Measurements from ENCODE around the gene DENND5A. TPM values are rescaled to one million over a fixed set of nuclear protein-coding genes. Genes with fewer than 3 reads are reported as not detected.
"Not testable (repeated sequence)": the region's sequence is repeated elsewhere in the genome, so short reads cannot be mapped to it uniquely, and the experiment has no call there.

DENND5A gene
- total RNA-seq, 2 experiments from 2014 or later = 4.0 to 10.5 TPM

GRCh38 chr11:9170450-9170849, 94.7 kb downstream of the DENND5A start:
- POLR2A ChIA-PET = interaction anchor here (0.6 to 1.3 kb wide), 4 partner anchors 15 to 340 kb away, joined by 3 to 5 read pairs (median 4); no protein-coding TSS in a partner anchor

DNA sequence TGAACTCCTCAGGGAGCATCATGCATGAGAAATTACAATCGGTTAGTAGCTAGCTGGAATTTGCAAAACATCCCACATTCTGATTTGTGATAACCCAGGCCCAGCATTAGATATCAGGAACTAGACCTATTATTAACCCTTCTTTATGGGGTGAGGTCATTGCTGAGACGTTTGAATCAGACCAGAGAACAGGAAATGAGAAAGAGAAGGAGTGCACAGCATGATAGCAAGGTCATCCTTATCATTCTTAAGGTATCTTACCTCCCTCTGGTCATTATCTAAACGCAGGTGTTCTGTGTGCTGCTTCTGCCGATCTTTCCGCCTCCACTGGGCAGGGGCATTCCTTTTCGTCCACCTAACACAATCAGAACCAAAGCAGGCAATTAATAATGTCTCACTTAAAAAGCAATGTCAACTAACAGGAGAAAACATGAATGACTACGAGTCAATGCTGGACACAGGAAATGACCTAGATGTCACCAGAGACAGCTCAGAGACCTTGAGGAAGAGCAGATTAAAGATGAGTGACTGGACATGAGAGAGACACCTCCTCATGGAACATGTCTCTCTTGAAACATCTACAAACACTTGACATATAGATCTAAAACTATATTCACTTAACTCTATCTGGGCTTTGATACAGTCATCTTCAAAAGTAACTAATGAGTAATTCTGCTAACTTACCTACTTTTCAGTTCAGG, 95.4 kb downstream of the DENND5A start:
- no peaks in the 10 kb centered on the region for H4K20me1 ChIP-seq (ENCODE audit: insufficient read depth, low read length)
- no peaks in the 10 kb centered on the region for H3K36me3 ChIP-seq (ENCODE audit: insufficient read depth, low read length)
- H3K4me2 ChIP-seq (ENCODE audit: low read length) = no peak overlapping the region
- intact Hi-C loops (cut with micrococcal nuclease; ENCODE audit: unreplicated experiment) = loop anchor here (5.0 kb wide), 1 partner anchor 93 kb away; no protein-coding TSS in a partner anchor
- CTCF ChIA-PET (ENCODE audit: unreplicated experiment) = interaction anchor here (1.0 kb wide), 1 partner anchor 32 kb away, joined by 3 read pairs; no protein-coding TSS in a partner anchor
- no peak overlapping the region for H3K27ac ChIP-seq (ENCODE audit: low read depth, low read length, poor library complexity, severe bottlenecking)
- TF ChIP-seq, protein P1, sequence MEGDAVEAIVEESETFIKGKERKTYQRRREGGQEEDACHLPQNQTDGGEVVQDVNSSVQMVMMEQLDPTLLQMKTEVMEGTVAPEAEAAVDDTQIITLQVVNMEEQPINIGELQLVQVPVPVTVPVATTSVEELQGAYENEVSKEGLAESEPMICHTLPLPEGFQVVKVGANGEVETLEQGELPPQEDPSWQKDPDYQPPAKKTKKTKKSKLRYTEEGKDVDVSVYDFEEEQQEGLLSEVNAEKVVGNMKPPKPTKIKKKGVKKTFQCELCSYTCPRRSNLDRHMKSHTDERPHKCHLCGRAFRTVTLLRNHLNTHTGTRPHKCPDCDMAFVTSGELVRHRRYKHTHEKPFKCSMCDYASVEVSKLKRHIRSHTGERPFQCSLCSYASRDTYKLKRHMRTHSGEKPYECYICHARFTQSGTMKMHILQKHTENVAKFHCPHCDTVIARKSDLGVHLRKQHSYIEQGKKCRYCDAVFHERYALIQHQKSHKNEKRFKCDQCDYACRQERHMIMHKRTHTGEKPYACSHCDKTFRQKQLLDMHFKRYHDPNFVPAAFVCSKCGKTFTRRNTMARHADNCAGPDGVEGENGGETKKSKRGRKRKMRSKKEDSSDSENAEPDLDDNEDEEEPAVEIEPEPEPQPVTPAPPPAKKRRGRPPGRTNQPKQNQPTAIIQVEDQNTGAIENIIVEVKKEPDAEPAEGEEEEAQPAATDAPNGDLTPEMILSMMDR (conservative IDR thresholded peaks at IDR 0.05; ENCODE audit: low read length) = no peak
- TF ChIP-seq EZH2phosphoT487 (IDR thresholded peaks at IDR 0.05; ENCODE audit: borderline replicate concordance, low read depth, low read length) = no peak
- H3K79me2 ChIP-seq (ENCODE audit: insufficient read depth, low read depth, low read length) = no peaks in the 10 kb centered on the region
- BruUV-seq (replicated peaks) = no TSS peak
- DNase-seq (ENCODE audit: low spot score) = no peak
- H3K9me3 ChIP-seq (ENCODE audit: low read length) = no peaks in the 10 kb centered on the region
- POLR2A ChIA-PET = interaction anchor here (1.1 to 1.3 kb wide), 2 partner anchors 16 to 215 kb away, joined by 3 to 4 read pairs; partner anchors contain the start of gene IPO7
- H3K9me2 ChIP-seq (ENCODE audit: insufficient read depth, low read length) = no peaks in the 10 kb centered on the region
- H3K4me1 ChIP-seq (ENCODE audit: insufficient read depth, low read length, poor library complexity, severe bottlenecking) = no peaks in the 10 kb centered on the region
- H2AFZ ChIP-seq (ENCODE audit: low read length) = no peak overlapping the region
- H3K4me3 ChIP-seq (ENCODE audit: low read depth, low read length, poor library complexity, severe bottlenecking) = no peak overlapping the region

More at GRCh38 chr11:9170450-9170849, 94.7 kb downstream of the DENND5A start:
- Histone ChIP-seq H3K9me2 (ENCODE audit: insufficient read depth, low read length) (no peaks in the 10 kb centered on the region), H4K20me1 (ENCODE audit: insufficient read depth, low read length) (no peaks in the 10 kb centered on the region), H3K4me1 (ENCODE audit: insufficient read depth, low read length, poor library complexity, severe bottlenecking) (no peaks in the 10 kb centered on the region), H3K4me2 (ENCODE audit: low read length) (no peak overlapping the region), H3K36me3 (ENCODE audit: insufficient read depth, low read length) (no peaks in the 10 kb centered on the region), H3K27ac (ENCODE audit: low read depth, low read length, poor library complexity, severe bottlenecking) (no peak overlapping the region), H3K4me3 (ENCODE audit: low read depth, low read length, poor library complexity, severe bottlenecking) (no peak overlapping the region), H3K79me2 (ENCODE audit: insufficient read depth, low read depth, low read length) (no peaks in the 10 kb centered on the region), H2AFZ (ENCODE audit: low read length) (no peak overlapping the region), H3K9me3 (ENCODE audit: low read length) (no peaks in the 10 kb centered on the region)
- intact Hi-C loops (cut with micrococcal nuclease; ENCODE audit: unreplicated experiment) = no loop called here
- DNase-seq (ENCODE audit: low spot score) = no peak
- CTCF ChIA-PET (ENCODE audit: unreplicated experiment) = interaction anchor here (1.0 kb wide), 1 partner anchor 33 kb away, joined by 3 read pairs; no protein-coding TSS in a partner anchor
- no TSS peak for BruUV-seq (replicated peaks)
- TF ChIP-seq EZH2phosphoT487 (IDR thresholded peaks at IDR 0.05; ENCODE audit: borderline replicate concordance, low read depth, low read length) = no peak
- TF ChIP-seq, protein P1 (conservative IDR thresholded peaks at IDR 0.05; ENCODE audit: low read length) = no peak

DNA sequence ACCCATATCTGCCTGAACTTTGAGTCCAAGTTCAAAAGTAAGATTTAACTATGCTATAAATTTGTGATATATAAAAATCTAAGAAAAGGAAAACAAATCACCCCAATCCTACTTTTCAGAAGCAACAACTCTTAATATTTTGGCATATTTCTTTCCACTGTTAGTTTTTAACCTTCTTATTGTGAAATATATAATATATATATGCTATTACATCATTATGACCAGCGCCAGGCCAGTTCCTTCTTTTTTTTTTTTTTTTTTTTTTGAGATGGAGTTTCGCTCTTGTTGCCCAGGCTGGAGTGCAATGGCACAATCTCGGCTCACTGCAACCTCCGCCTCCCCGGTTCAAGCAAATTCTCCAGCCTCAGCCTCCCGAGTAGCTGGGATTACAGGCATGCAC, 103.2 kb downstream of the DENND5A start:
- H3K36me3 ChIP-seq (ENCODE audit: insufficient read depth, low read length); H2AFZ ChIP-seq (ENCODE audit: low read length); H3K4me3 ChIP-seq (ENCODE audit: low read depth, low read length, poor library complexity, severe bottlenecking); BruUV-seq (replicated peaks); H3K27ac ChIP-seq (ENCODE audit: low read depth, low read length, poor library complexity, severe bottlenecking); POLR2A ChIA-PET; H3K79me2 ChIP-seq (ENCODE audit: insufficient read depth, low read depth, low read length); H4K20me1 ChIP-seq (ENCODE audit: insufficient read depth, low read length); H3K9me3 ChIP-seq (ENCODE audit: low read length); DNase-seq (ENCODE audit: low spot score); H3K9me2 ChIP-seq (ENCODE audit: insufficient read depth, low read length); intact Hi-C loops (cut with micrococcal nuclease; ENCODE audit: unreplicated experiment); H3K4me1 ChIP-seq (ENCODE audit: insufficient read depth, low read length, poor library complexity, severe bottlenecking); H3K4me2 ChIP-seq (ENCODE audit: low read length); CTCF ChIA-PET (ENCODE audit: unreplicated experiment): not testable (repeated sequence)
